HG03064 (cell line): ENCODE data around the gene TIAM2.
A peak's percentile ranks its signal among the peaks of the same experiment; 100 is the strongest.
"Not testable (repeated sequence)": the region's sequence is repeated elsewhere in the genome, so short reads cannot be mapped to it uniquely, and the experiment has no call there.

Experiments used
- ATAC-seq: cut with Tn5 transposase; IDR thresholded peaks from one replicate; pipeline ENCODE4 v1.9.1; 2021; ENCODE audit warnings: low read depth; ENCODE audit not compliant: unreplicated experiment

TIAM2 gene

DNA sequence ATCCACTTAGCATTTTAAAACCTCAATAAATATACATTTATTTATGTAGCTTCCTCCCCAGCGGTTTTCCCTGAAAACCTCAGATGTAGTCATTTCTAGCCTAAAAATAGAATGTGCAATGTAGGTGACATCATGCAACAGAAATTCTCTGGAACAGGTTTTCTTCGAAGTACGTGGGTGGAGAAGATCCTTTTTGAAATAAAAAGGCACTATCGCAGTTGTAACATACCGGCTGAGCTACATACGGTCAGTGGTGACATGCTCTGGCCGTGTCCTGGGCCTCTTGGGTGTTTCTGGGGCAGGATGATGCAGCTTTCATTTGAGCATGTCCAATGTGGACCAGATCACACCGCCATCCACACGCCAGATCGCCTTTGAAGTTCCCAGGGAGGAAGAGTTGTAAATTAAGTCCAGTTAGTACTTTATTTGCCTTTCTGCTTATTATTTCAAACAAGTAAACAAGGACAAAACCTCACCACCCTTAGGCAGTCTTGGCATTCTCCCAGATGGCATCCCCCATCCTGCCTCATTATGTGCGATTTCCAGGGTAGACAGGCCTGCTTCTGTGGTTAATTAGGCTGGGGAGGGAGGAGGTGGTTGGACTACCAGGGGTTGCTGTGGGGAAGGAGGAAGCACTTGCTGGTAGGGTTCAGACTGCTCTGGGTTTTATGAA lies 159.2 kb downstream of the TIAM2 start:
- no peak for ATAC-seq

DNA sequence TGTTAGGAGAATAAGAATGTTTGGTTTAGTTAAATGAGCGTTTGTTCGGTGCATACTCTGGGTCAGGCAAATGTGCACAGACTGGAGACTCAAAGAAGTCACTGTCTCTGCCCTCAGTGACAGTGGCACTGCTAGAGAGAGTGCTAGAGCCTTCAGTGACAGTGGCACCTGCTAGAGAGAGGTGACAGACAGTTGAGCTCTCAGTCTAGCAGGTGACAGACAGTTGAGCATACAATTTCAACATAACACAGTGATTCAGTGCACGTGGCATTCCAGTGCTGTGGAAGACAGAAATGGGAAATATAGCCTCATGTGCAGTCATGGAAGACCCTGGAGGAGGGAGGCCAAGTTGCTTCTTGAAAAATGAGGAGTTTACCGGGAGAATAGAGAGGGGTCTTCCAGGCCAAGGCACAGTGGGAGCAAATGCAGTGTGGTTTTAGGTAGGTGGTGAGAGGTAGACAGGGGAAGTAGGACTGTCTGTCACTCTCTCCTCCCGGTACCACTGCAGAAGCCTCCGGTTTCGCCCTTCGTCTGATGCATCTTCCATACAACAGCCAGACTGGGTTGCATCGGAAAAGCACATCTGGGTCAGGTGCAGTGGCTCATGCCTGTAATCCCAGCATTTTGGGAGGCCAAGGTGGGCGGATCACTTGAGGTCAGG lies 160.8 kb downstream of the TIAM2 start:
- no peak for ATAC-seq

DNA sequence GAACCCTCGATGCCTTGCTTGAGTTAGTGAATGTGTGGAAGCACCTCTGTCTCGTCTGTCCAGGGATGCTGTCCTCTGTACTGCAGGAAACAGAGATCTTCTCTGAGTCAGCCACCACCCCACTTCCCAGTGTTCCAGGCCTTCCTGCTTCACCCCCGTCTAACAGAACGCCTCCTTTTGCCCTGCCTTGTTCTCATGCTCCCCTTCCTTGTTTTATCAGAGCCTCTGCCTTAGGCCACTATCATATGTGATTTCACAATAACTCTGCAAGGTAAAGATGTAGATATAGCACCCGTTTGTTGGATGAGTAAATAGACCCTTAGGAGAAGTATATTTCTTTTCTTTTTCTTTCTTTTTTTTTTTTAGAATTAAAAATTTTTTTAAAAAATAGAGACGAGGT lies 162.0 kb downstream of the TIAM2 start:
- no peak for ATAC-seq

DNA sequence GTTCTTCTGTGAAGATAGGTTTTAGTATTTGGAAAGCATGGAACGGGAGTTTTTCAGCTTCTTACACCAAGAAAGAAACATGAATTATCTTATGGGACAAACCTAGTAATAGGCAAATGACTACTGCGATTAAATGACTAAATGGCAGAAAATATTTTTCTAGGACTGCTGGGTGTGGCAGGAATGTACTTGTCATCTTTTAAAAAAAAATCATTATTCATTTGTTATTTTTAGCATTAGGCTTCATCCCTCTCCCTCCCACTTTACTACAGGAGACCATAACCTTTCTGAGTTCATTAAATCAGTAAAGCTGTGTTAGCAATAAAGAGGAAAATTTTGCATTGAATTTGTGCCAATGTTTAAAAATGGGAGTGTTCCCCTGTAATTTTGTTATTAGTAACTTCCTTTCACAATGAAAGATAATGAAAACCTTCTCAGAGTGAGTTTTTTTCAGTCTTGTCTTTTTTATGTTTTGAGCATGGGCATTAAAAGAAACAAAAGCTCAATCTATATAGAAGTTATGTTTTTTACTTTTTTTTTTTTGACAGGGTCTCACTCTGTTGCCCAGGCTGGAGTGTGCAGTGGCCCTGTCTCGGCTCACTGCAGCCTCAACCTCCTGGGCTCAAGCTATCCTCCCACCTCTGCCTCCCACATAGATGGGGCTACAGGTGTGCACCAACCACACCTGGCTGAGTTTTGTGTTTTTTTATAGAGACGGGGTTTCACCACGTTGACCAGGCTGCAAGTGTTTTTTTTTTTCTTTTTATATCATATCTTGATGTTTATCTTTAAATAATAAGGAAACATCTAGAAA lies 163.1 kb downstream of the TIAM2 start:
- no peak for ATAC-seq

DNA sequence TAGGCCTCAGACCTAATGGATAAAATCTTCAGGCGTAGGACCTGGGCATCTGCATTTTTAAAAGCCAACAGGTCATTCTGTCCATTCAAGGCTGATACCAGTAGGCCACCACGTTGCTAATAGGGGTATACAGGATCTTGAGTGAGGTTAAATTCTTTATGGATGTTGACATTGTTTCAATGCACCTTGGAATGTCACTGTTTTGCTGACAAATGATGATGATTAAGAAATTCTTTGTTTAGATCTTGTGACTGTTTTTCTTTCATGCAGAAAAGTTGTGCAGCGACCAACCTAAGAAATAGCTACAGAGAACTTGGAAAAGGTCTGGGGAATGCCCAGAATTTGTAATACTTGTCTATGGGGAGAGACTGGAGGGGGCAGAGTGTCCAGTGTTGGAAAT lies 167.6 kb downstream of the TIAM2 start:
- no peak for ATAC-seq

DNA sequence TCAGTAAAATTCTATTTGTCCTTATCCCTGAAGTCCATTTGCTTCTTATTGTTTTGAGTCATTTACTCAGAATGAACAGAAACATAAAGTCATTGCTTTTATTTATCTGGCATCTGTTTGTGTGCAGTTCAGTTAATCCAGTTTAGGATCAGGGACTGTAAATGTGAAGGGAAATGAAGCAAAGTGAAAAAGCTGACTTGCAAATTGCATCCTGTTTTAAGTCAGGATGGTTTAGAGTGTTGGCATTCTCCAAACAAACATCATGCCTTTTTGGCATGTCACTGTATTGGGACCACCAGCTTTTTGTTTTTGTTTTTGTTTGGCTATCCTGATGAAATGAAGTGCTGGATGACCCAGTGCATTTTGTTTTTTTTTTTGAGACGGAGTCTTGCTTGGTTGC lies 168.5 kb downstream of the TIAM2 start:
- no peak for ATAC-seq

DNA sequence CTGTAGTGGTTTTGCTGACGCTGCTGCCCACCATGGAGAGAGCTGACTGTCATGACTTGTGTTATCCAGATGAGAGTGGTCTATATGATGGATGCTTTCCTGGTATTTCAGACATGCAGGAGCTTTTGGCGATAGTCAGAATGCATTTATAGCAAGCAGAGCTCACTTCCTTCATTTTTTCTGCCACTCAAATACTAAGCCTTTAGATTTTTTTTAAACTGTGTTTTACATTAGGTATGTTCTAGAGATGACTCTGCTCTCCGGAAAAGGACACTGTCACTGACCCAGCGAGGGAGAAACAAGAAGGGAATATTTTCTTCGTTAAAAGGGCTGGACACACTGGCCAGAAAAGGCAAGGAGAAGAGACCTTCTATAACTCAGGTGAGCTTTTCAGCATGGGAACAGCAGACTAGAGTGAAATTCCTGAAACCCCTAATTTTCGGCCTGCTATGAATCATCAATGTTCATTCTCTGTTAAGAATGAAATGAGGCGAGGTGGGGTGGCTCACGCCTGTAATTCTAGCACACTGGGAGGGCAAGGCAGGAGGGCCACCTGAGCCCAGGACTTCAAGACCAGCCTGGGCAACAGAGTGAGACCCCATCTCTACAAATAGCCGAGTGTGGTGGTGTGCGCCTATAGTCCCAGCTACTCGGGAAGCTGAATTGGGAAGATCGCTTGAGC lies 170.1 kb downstream of the TIAM2 start:
- ATAC-seq, result no peak

DNA sequence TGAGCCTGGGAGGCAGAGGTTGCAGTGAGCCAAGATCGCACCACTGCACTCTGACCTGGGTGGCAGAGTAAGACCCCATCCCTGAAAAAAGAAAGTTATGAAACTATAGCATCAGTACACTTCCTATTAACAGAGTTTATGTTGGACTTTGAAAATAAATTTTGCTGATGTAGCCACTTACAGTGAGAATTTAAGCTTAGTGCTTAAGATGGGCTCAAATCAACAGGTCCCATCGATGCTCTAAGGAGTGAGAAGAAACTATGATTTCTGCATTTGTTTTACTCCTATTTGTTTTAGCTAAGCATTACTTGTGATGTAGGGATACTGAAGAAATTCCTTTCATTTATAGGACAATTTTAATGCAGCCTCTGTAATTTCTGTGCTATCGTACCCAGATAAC lies 175.4 kb downstream of the TIAM2 start:
- no peak for ATAC-seq

DNA sequence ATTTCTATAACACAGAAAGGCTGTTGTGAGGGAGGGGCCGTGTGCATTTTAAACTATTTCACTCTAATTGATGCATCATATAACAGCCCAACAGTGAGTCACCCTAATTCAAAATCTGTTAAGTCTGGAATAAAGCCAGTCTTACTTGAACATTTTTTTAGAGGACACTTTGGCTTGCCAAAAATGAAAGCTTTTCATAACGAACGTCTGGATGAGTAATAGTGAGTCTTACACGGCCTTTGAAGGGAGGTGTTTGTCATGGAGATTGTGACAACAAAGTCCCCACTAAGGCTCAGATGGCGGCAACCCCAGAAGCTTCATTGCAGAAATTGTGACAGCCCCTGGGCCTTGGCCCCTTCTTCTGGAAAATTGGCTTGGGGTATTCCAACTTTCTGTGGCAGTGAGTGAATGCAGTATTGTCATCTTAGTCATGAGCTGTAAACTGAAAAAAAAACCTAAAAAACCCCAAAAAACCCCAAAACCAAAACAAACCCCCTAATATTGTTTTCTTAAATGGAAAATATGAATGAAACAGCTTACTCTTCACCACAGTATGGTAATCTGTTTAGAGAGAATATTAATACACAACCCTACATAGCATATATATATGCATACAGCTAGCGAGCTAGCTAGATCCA lies 176.1 kb downstream of the TIAM2 start:
- peak; percentile 82 for ATAC-seq

DNA sequence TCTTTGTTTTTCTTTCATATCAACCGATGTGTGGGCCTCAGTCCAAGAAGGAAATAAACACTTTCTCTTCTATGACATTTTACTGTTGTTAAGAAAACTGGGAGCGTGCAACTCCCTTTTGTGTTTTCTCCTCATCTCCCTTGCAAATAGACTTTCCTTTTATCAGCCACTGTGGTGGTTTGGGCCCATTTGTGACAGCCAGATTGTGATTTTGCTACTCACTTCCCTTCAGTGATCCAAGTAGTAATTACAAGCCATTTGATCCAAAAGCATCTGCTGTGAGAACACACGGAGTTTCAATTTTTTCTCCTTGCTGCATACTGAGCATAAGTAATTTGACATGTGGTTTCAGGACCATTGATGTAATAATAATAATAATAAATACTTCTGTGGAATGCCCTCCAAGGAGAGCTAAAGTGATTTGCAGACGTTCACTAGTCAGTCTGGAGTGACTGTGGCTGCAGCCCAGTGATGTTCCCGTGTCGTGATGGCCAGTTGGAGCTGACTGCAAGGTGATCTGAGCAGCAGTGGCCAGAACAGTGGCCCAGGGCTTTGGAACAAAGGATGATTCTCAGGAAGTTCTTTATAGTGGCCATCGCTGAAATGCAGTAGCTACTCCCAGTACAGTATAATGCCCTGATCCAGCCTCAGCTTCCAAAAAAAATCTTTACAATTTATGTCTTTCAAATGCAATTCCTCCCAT lies 176.8 kb downstream of the TIAM2 start:
- ATAC-seq, result no peak

DNA sequence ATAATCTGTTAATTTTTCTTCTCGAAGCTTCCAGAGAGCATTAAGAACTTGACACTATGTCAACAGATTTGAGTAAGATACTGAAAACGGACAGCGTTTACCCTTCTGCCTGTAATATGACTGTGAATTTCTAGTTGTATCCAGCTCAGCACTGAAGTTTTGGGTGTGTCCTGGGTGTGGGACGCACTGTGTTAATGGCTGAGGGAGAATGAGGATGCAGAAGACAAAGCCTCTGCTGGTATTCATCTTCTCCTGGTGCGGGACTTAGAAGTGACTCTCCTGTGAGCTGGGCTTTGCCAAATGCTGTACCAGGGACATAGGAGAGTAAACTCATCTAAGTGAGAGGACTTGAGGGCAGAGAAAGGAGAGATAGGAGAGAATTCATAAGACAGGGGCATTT lies 178.4 kb downstream of the TIAM2 start:
- ATAC-seq, result no peak

DNA sequence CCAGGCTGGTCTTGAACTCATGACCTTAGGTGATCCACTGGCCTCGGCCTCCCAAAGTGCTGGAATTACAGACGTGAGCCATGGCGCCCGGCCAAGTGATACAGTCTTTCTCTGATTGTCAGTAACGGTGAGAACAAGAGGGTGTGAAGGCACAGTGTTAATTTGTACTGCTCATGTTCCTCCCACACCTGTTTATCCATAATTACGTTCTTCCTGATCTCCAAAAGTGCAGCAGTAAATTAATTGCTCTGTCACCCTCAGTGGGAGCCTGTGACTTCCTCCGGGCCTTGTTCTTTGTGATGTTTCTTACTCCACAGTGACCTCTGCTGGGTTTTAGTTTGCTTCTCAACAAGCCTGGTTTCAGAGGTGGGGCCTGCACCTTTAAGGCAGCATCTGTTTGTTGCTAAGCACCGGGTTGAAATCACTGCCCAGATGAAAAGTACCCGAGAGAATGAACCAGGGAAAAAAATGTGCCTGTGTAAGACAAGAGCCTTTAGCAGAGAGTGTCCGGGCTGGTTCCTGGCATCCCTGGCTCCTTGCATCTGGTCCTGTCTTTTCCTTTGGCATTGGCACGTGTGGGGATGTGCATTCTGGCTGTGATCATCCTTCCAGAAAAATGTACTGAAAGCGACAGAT lies 179.6 kb downstream of the TIAM2 start:
- ATAC-seq, result peak; percentile 52

DNA sequence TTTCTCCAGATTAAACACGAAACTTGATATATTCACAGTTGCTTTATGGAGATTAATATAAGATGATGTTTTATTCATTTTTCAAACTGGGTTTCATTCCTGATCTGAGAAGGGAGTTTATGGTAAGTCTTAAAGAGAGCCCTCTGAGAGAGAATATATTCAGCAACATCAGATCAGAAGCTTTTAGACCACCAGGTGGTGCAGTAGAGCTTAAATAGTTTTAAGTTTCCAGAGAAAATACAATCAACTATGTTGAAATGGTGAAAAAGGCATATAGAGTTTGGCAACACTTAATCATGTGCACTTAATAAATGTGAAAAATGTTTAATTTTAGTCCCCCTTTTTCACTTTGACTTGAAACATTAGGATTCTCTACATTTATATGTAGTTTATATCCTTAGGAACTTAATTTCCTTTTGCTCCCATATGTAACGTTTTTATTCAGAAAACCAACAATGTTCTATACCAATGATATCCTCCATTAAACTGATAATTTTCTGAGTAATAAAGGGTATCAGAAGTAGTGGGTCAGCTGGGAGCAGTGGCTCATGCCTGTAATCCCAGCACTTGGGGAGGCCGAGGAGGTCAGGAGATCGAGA lies 182.3 kb downstream of the TIAM2 start:
- no peak for ATAC-seq

DNA sequence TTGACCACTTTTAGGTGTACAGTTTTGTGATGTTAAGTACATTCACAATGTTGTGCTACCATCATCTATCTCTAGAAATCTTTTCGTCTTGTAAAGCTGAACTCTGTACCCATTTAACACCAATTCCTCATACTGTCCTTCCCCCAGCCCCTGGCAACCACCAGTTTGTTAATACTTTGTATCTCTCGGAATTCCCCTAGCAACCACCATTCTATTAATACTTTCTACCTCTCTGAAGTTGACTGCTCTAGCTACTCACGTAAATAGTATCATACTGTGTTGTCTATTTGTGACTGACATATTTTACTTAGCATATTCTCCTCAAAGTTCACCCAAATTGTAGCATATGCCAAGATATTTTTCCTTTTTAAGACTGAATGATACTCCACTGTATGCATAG lies 186.4 kb downstream of the TIAM2 start:
- peak; percentile 51 for ATAC-seq

DNA sequence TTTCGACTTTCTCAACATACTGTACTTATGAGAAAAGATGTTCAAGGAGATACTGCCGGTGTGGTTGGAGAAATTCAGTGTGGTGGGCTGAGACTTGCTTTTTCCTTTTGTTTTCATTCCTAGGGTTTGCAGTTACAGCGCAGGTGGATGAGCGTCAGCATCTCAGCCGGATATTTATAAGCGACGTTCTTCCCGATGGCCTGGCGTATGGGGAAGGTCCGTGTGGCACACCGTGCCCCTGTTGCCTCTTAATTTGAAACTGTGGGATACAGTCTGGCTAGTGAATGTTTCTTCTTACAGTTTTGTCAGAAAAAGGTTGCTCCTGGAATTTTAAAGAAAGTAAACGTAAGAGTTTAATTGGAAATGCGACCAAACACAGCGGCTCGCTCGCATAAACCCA lies 187.0 kb downstream of the TIAM2 start:
- no peak for ATAC-seq

DNA sequence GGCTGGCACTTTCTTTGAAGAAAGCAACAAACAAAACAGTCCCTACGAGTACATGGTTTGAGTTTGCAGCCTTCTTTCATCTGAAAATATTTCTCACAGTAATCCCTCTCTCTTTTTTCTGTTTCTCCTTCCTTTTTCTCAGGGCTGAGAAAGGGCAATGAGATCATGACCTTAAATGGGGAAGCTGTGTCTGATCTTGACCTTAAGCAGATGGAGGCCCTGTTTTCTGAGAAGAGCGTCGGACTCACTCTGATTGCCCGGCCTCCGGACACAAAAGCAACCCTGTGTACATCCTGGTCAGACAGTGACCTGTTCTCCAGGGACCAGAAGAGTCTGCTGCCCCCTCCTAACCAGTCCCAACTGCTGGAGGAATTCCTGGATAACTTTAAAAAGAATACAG lies 188.0 kb downstream of the TIAM2 start:
- no peak for ATAC-seq

DNA sequence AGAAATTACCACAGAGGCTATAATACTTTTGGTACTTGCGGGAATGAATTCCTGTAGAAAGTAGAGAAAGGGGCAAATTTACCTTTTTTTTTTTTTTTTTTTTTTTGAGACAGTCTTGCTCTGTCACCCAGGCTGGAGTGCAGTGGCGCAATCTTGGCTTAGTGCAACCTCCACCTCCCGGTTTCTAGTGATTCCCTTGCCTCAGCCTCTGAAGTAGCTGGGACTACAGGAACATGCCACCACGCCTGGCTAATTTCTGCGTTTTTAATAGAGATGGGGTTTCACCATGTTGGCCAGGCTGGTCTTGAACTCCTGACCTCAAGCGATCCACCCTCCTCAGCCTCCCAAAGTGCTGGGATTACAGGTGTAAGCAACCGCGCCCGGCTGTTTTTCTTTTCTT lies 189.9 kb downstream of the TIAM2 start:
- ATAC-seq, result not testable (repeated sequence)

DNA sequence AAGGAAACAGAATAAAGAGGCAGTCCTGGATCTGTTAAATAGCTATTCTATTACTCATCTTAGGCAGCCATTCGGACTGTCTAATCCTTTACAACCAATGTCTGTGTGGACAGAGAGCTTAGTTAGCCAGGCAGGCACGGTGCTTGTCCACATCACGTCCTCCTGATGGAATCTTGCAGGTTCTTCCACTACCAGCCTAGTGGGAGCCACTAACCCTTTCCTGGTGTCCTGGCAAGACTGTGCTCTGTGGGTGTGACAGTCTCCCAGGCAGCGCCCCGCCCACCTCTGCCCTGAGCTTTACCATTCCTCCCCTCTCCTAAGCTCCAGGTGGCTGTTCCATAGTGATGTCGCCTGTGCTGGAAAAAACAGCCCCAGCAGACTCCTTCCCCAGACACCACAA lies 190.4 kb downstream of the TIAM2 start:
- ATAC-seq, result no peak

DNA sequence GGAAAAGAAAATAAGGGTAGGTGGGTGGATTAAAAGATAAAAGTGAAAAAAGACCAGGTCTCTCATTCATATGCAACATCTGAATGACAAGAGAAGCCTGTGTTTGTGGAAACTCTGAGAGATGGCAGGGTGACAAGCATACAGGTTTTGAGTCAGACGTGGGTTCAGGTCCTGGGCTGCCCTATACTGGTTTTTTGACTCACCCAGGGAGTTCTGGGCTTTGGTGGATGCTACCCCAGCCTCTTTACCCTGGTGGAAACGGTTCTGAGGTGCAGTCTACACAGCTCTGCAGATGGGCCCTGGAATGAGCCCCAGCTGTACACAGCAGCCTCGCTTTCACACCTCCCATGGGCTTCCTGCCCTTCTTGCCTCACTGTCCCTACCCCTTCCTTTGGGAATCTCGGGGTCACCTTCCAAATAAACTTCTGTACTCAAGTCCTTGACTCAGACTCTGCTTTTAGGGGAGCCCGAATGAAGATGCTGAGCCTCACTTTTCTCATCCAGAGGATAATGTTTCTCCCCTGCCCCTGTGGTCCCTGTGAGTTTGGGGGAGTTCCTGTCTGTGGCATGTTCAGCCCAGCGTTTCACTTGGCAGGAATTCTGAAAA lies 191.0 kb downstream of the TIAM2 start:
- ATAC-seq, result no peak
